ENCODE measurements around the gene CD248.
"Not testable (repeated sequence)": the region's sequence is repeated elsewhere in the genome, so short reads cannot be mapped to it uniquely, and the experiment has no call there.

The CD248 gene

GRCh38 chr11:66313321-66314185, 3.3 kb downstream of the CD248 start:
- DNase-seq (ENCODE audit: low read depth in 2 of 2): no peak

- peak; percentile 94 to 97 for DNase-seq (ENCODE audit: low read depth in 2 of 2)
Observed at GRCh38 chr11:66312549-66313320, 4.1 kb downstream of the CD248 start.

GRCh38 chr11:66311965-66312548, 4.8 kb downstream of the CD248 start:
- DNase-seq (ENCODE audit: low read depth in 2 of 2): peak; percentile 85 to 92

GRCh38 chr11:66311470-66311964, 5.3 kb downstream of the CD248 start:
- no peak for DNase-seq (ENCODE audit: low read depth in 2 of 2)

- DNase-seq (ENCODE audit: low read depth in 2 of 2): not testable (repeated sequence)
Observed at GRCh38 chr11:66310803-66311440, 5.9 kb downstream of the CD248 start.

- no peak for DNase-seq (ENCODE audit: low read depth in 2 of 2)
Observed at GRCh38 chr11:66310324-66310723, 6.5 kb downstream of the CD248 start.

- DNase-seq (ENCODE audit: low read depth in 2 of 2): no peak
Observed at GRCh38 chr11:66309475-66309874, 7.4 kb downstream of the CD248 start.

GRCh38 chr11:66302656-66303055, 14.2 kb downstream of the CD248 start:
- DNase-seq (ENCODE audit: low read depth in 2 of 2): no peak

GRCh38 chr11:66299186-66299585, 17.7 kb downstream of the CD248 start:
- DNase-seq (ENCODE audit: low read depth in 2 of 2): no peak

GRCh38 chr11:66297610-66298009, 19.2 kb downstream of the CD248 start:
- DNase-seq (ENCODE audit: low read depth in 2 of 2): no peak

GRCh38 chr11:66294626-66295620, 21.9 kb downstream of the CD248 start:
- DNase-seq (ENCODE audit: low read depth in 2 of 2): no peak

- DNase-seq (ENCODE audit: low read depth in 2 of 2): no peak
Observed at GRCh38 chr11:66293777-66294625, 22.8 kb downstream of the CD248 start.

GRCh38 chr11:66293352-66293751, 23.5 kb downstream of the CD248 start:
- DNase-seq (ENCODE audit: low read depth in 2 of 2): no peak

GRCh38 chr11:66292543-66293332, 24.1 kb downstream of the CD248 start:
- DNase-seq (ENCODE audit: low read depth in 2 of 2): no peak

- no peak for DNase-seq (ENCODE audit: low read depth in 2 of 2)
Observed at GRCh38 chr11:66291706-66292542, 24.9 kb downstream of the CD248 start, which contains the start of gene TMEM151A. TMEM151A (plus strand) TSS chr11:66291894; CDS start chr11:66292014, 120 bp downstream.

GRCh38 chr11:66291303-66291705, 25.5 kb downstream of the CD248 start:
- no peak for DNase-seq (ENCODE audit: low read depth in 2 of 2)

GRCh38 chr11:66290330-66290621, 26.6 kb downstream of the CD248 start:
- no peak for DNase-seq (ENCODE audit: low read depth in 2 of 2)
